ENCODE results near the gene LAMA5. TPM values are rescaled to one million over a fixed set of nuclear protein-coding genes. Genes with fewer than 3 reads are reported as not detected.

Gene LAMA5
- total RNA-seq, 4 donors from 2014 or later: 93.9 to 179 (median 117) TPM

- H3K36me3 ChIP-seq: peaks cover 25 to 28% of the 10 kb centered on the region in 2 donors
- no peak overlapping the region for H3K4me3 ChIP-seq (replicated peaks in 1 of 3)
- intact Hi-C loops (cut with DNase I): no loop called here
- peak overlapping the region in 1 of 3 donors; percentile 10 for H3K27ac ChIP-seq
- peak; percentile 48 to 73 for DNase-seq
- TF ChIP-seq POLR2A (IDR thresholded peaks at IDR 0.05) (no peak), CTCF (IDR thresholded peaks at IDR 0.05) (no peak)
- peaks cover 23 to 24% of the 10 kb centered on the region in 2 donors for H3K4me1 ChIP-seq
- no peaks in the 10 kb centered on the region for H3K9me3 ChIP-seq
- H3K27me3 ChIP-seq: no peaks in the 10 kb centered on the region
- 67 to 89% methylated on average over 13 of the region's 13 CpGs for WGBS, 2 donors
Observed at GRCh38 chr20:62274332-62274950, 92.7 kb downstream of the LAMA5 start.

- H3K9me3 ChIP-seq: no peaks in the 10 kb centered on the region
- H3K4me3 ChIP-seq (replicated peaks in 1 of 3): no peak overlapping the region
- peaks cover 21 to 23% of the 10 kb centered on the region in 2 donors for H3K36me3 ChIP-seq
- no peaks in the 10 kb centered on the region for H3K27me3 ChIP-seq
- peaks cover 23 to 24% of the 10 kb centered on the region in 2 donors for H3K4me1 ChIP-seq
- 95% methylated on average over 18 of the region's 18 CpGs for WGBS, 2 donors
- DNase-seq: no peak
- intact Hi-C loops (cut with DNase I): no loop called here
- TF ChIP-seq POLR2A (IDR thresholded peaks at IDR 0.05) (no peak), CTCF (IDR thresholded peaks at IDR 0.05) (no peak)
- H3K27ac ChIP-seq: no peak overlapping the region
Observed at GRCh38 chr20:62273416-62273815, 93.7 kb downstream of the LAMA5 start.

- no peak for DNase-seq
- TF ChIP-seq POLR2A (IDR thresholded peaks at IDR 0.05) (no peak), CTCF (IDR thresholded peaks at IDR 0.05) (no peak)
- no peaks in the 10 kb centered on the region for H3K9me3 ChIP-seq
- WGBS, 2 donors: 88 to 100% methylated on average over 4 to 8 of the region's 10 CpGs
- peaks cover 21 to 23% of the 10 kb centered on the region in 2 donors for H3K36me3 ChIP-seq
- no peaks in the 10 kb centered on the region for H3K27me3 ChIP-seq
- intact Hi-C loops (cut with DNase I): no loop called here
- peaks cover 23 to 24% of the 10 kb centered on the region in 2 donors for H3K4me1 ChIP-seq
- H3K4me3 ChIP-seq (replicated peaks in 1 of 3): no peak overlapping the region
- no peak overlapping the region for H3K27ac ChIP-seq
Observed at GRCh38 chr20:62272200-62272599, 94.9 kb downstream of the LAMA5 start.

GRCh38 chr20:62269871-62270270 lies 97.2 kb downstream of the LAMA5 start:
- WGBS, 2 donors: 93 to 97% methylated on average over 16 to 17 of the region's 17 CpGs
- Histone ChIP-seq H3K27ac (no peak overlapping the region), H3K36me3 (peaks cover 26 to 29% of the 10 kb centered on the region in 2 donors), H3K4me1 (peaks cover 5 to 9% of the 10 kb centered on the region in 2 donors), H3K9me3 (no peaks in the 10 kb centered on the region), H3K27me3 (no peaks in the 10 kb centered on the region), H3K4me3 (replicated peaks in 1 of 3) (no peak overlapping the region)
- intact Hi-C loops (cut with DNase I): no loop called here
- DNase-seq: no peak
- no peak for TF ChIP-seq CTCF (IDR thresholded peaks at IDR 0.05)

GRCh38 chr20:62269378-62269777 lies 97.7 kb downstream of the LAMA5 start:
- H3K4me1 ChIP-seq: peaks cover 4 to 5% of the 10 kb centered on the region in 2 donors
- H3K27ac ChIP-seq: no peak overlapping the region
- 93 to 94% methylated on average over 14 of the region's 14 CpGs for WGBS, 2 donors
- DNase-seq: no peak
- peaks cover 31 to 33% of the 10 kb centered on the region in 2 donors for H3K36me3 ChIP-seq
- H3K4me3 ChIP-seq (replicated peaks in 1 of 3): no peak overlapping the region
- TF ChIP-seq CTCF (IDR thresholded peaks at IDR 0.05): no peak
- TF ChIP-seq POLR2A (IDR thresholded peaks at IDR 0.05): no peak
- no peaks in the 10 kb centered on the region for H3K27me3 ChIP-seq
- intact Hi-C loops (cut with DNase I): no loop called here
- H3K9me3 ChIP-seq: no peaks in the 10 kb centered on the region

Data from thyroid gland (tissue), 4 donors.